ENCODE data around the gene VAT1L.

DNA sequence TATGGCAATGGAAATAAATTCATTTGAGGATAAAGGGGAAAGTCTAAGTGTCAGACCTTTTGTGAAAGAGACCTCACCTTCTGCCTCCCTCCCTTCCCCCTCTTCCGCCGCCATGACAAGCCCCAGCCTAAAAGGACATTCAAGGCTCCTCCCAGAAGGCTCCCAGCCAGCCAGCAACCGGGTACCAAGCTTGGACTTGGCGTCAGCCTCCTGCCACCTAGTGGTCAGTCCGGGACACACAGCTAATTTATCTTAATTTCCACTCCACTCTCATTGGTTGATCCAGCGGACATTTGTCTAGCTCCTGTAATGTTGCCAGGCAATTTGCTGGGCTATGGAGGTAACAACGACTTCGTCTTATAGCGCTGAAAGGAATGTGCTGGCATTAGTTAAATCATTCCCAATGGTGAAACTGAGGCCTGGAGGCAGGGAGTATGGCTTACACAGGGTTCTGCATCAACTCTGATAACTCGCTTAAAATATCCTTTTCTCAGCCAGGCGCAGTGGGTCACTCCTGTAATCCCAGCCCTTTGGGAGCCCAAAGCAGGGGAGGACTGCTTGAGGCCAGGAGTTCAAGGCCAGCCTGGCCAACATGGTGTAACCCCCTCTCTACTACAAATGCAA, 214.7 kb downstream of the VAT1L start:
- TF ChIP-seq, protein P1, sequence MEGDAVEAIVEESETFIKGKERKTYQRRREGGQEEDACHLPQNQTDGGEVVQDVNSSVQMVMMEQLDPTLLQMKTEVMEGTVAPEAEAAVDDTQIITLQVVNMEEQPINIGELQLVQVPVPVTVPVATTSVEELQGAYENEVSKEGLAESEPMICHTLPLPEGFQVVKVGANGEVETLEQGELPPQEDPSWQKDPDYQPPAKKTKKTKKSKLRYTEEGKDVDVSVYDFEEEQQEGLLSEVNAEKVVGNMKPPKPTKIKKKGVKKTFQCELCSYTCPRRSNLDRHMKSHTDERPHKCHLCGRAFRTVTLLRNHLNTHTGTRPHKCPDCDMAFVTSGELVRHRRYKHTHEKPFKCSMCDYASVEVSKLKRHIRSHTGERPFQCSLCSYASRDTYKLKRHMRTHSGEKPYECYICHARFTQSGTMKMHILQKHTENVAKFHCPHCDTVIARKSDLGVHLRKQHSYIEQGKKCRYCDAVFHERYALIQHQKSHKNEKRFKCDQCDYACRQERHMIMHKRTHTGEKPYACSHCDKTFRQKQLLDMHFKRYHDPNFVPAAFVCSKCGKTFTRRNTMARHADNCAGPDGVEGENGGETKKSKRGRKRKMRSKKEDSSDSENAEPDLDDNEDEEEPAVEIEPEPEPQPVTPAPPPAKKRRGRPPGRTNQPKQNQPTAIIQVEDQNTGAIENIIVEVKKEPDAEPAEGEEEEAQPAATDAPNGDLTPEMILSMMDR (IDR thresholded peaks at IDR 0.05), result peak in 5 of 7 experiments; percentile 66 to 90 (median 77)
- no peak for TF ChIP-seq POLR2AphosphoS5 (IDR thresholded peaks at IDR 0.05)

All from stomach (tissue), 4 donors.